K562 (cell line): ENCODE measurements around the gene NOTCH1. TPM values are rescaled to one million over a fixed set of nuclear protein-coding genes. Genes with fewer than 3 reads are reported as not detected.

Source experiments
- CBFA2T3 ChIP-seq: fragments of 450-650 bp; IDR thresholded peaks from 2 replicates; pipeline ENCODE4 v1.6.1; 2017
- CHD1 ChIP-seq: fragments of 200-600 bp; sonication (generic); IDR thresholded peaks from one replicate; pipeline ENCODE4 v1.6.1; 2012; ENCODE audit warnings: mild to moderate bottlenecking, moderate library complexity, low read length, inconsistent platforms
- CREBBP ChIP-seq: IDR thresholded peaks from one replicate; pipeline ENCODE4 v1.6.1; 2012; ENCODE audit warnings: low read depth, mild to moderate bottlenecking, control low read depth, inconsistent platforms, low read length
- HDAC3 ChIP-seq: fragments of 450-650 bp; IDR thresholded peaks from 2 replicates; pipeline ENCODE4 v1.6.1; 2018; ENCODE audit warnings: borderline replicate concordance, mild to moderate bottlenecking, moderate library complexity; ENCODE audit not compliant: partially characterized antibody
- HLTF ChIP-seq: fragments of 450-650 bp; IDR thresholded peaks from 2 replicates; pipeline ENCODE4 v1.6.1; 2016
- ID3 ChIP-seq, 2 experiments: fragments of 250-450 bp in 1 of 2; fragments of 450-650 bp in 1 of 2; sonication (Bioruptor Pico) in 1 of 2; IDR thresholded peaks; 2 replicates each; pipeline versions ENCODE4 v1.6.1 to v1.8.0; 2016 to 2021; ENCODE audit warnings: mild to moderate bottlenecking in 2 of 2, moderate library complexity in 2 of 2, missing compliant biosample characterization in 1 of 2, missing genetic modification characterization in 1 of 2
- NFXL1 ChIP-seq: fragments of 450-650 bp; formaldehyde crosslinking; IDR thresholded peaks from 2 replicates; pipeline ENCODE4 v1.4.0; 2021; ENCODE audit warnings: mild to moderate bottlenecking
- NR4A1 ChIP-seq, 2 experiments: fragments of 250-450 bp in 1 of 2; fragments of 450-650 bp in 1 of 2; sonication (Bioruptor Pico) in 1 of 2; IDR thresholded peaks; 2 replicates each; pipeline versions ENCODE4 v1.4.0 to v1.6.1; 2016 to 2020; ENCODE audit warnings: mild to moderate bottlenecking in 2 of 2, missing compliant biosample characterization in 1 of 2, missing genetic modification characterization in 1 of 2, moderate library complexity in 1 of 2
- PRMT5 ChIP-seq: sonication (generic); formaldehyde crosslinking; IDR thresholded peaks from 2 replicates; pipeline ENCODE4 v1.5.0; 2020; ENCODE audit warnings: missing genetic modification reagents
- SMAD4 ChIP-seq: fragments of 250-450 bp; sonication (Bioruptor Pico); conservative IDR thresholded peaks from 2 replicates; pipeline ENCODE4 v1.8.0; 2021; ENCODE audit warnings: inconsistent platforms, mild to moderate bottlenecking, moderate library complexity
- SMARCA4 ChIP-seq: fragments of 450-650 bp; IDR thresholded peaks from 2 replicates; pipeline ENCODE4 v1.6.1; 2016
- SMARCA5 ChIP-seq: fragments of 450-650 bp; IDR thresholded peaks from 2 replicates; pipeline ENCODE4 v1.6.1; 2016
- SREBF2 ChIP-seq: sonication (generic); formaldehyde crosslinking; IDR thresholded peaks from 2 replicates; pipeline ENCODE4 v1.4.0; 2020; ENCODE audit warnings: mild to moderate bottlenecking, missing genetic modification reagents
- ZKSCAN1 ChIP-seq: fragments of 150-350 bp; IDR thresholded peaks from 2 replicates; pipeline ENCODE4 v1.6.1; 2016; ENCODE audit warnings: low read depth, low read length
- ZNF589 ChIP-seq: fragments of 200-800 bp; sonication (Bioruptor generic); IDR thresholded peaks from 2 replicates; pipeline ENCODE4 v1.6.1; 2016; ENCODE audit warnings: low read depth, missing genetic modification characterization, missing compliant biosample characterization
- ZNF696 ChIP-seq: fragments of 250-450 bp; sonication (Bioruptor Pico); conservative IDR thresholded peaks from 2 replicates; pipeline ENCODE4 v1.4.0; 2020; ENCODE audit warnings: mild to moderate bottlenecking, moderate library complexity
- ZNF77 ChIP-seq: fragments of 250-450 bp; sonication (Bioruptor Pico); IDR thresholded peaks from 2 replicates; pipeline ENCODE4 v1.5.0; 2020
- ZNF830 ChIP-seq: fragments of 250-450 bp; sonication (Bioruptor Pico); IDR thresholded peaks from 2 replicates; pipeline ENCODE4 v1.5.0; 2021; ENCODE audit warnings: mild to moderate bottlenecking
- polyA plus RNA-seq, 8 experiments: library from polyadenylated mRNA; depleted of rRNA in 4 of 8; stranded (reverse) in 5 of 8; unstranded in 3 of 8; fragments of >200 nt; fragmentation: Nextera tagmentation in 2 of 8; fragmentation: Illumina TruSeq in 1 of 8; extraction: Ambion mirVana in 2 of 8; extraction: Trizol in 1 of 8; gene quantifications; 2 replicates each; pipeline versions ENCODE4 v1.2.1 to v1.2.3, GENCODE V29; 2011 to 2014; ENCODE audit warnings: inconsistent platforms in 1 of 8, missing spikeins in 1 of 8
- total RNA-seq, 7 experiments: library from RNA; depleted of rRNA in 6 of 7; stranded (reverse); fragments of >200 nt in 6 of 7; fragmentation: Illumina TruSeq in 2 of 7; extraction: Trizol in 2 of 7; gene quantifications; 2 replicates each; pipeline versions ENCODE4 v1.2.1 to v1.2.3, GENCODE V29; 2011 to 2021; ENCODE audit warnings: low replicate concordance in 1 of 7
- TF ChIP-seq, protein P1 (sequence below), 2 experiments: fragments of 450-650 bp; formaldehyde crosslinking in 1 of 2; IDR thresholded peaks; 2 replicates each; pipeline versions ENCODE4 v1.4.0 to v1.6.1; 2014 to 2020; ENCODE audit warnings: mild to moderate bottlenecking in 2 of 2, borderline replicate concordance in 1 of 2, low read depth in 1 of 2

The NOTCH1 gene
- total and polyA plus RNA-seq, 9 of the 15 experiments (the other 6 are each of a cell fraction or from before 2014, with no cell fraction given) = 0.03 to 31.4 (median 2.3) TPM

DNA sequence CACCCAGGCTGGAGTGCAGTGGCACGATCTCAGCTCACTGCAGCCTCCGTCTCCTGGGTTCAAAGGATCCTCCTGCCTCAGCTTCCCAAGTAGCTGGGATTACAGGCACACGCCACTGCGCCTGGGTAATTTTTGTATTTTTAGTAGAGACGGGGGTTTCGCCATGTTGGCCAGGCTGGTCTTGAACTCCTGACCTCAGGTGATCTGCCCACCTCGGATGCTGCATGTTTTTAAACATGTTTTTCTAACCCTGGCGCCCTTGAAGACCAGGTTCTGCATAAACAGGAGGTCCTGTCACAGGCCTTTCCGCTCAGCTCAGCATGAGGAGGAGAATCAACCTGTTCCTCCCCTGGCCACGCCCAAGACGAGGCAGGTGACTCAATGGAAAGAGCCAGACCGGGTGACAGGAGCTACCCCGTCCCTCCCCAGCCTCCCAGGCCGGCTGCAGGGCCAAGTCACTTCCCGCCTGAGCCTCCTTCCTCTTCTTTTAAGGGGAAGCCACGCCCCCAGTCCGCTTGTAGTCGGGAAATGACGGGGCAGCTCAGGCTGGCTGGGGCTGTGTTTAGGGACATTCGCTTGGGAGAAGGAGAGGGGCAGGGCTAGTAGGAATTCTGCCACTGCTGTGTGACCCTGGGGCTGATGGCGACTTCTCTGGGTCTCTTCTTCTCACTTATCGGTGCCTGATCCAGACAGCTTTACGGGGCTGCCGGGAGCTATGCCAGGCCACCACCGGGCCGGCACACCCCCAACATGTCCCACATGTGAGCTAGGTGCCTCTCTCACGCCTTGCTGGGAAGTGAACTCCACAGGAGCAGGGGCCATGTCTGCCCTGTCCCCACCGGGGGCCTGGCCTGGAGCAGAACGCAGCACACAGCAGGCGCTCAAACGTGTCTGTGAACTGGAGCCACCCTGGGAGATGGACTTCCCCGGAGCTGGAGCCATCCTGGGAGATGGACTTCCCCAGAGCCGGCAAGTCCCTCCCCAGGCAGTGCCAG, 6.1 kb downstream of the NOTCH1 start (continued):
- TF ChIP-seq ID3 (CRISPR knock-in tag; IDR thresholded peaks at IDR 0.05) (no peak), ID3 (tag; IDR thresholded peaks at IDR 0.05) (no peak), ZKSCAN1 (no peak), ZNF696 (CRISPR knock-in tag) (no peak), CHD1 (no peak), NR4A1 (CRISPR knock-in tag; IDR thresholded peaks at IDR 0.05) (no peak), NR4A1 (tag; IDR thresholded peaks at IDR 0.05) (no peak), NFXL1 (CRISPR knock-in tag) (no peak), PRMT5 (CRISPR knock-in tag) (no peak), ZNF77 (CRISPR knock-in tag) (no peak), SMAD4 (CRISPR knock-in tag) (no peak; the same call in 1 of the 2 replicates), HDAC3 (no peak), HLTF (no peak), SMARCA4 (no peak; the same call in 1 of the 2 replicates), CBFA2T3 (no peak), ZNF589 (CRISPR knock-in tag) (no peak), SREBF2 (CRISPR knock-in tag) (no peak), CREBBP (no peak), ZNF830 (no peak), SMARCA5 (peak; percentile 60; the same call in 1 of the 2 replicates)
- TF ChIP-seq, protein P1, sequence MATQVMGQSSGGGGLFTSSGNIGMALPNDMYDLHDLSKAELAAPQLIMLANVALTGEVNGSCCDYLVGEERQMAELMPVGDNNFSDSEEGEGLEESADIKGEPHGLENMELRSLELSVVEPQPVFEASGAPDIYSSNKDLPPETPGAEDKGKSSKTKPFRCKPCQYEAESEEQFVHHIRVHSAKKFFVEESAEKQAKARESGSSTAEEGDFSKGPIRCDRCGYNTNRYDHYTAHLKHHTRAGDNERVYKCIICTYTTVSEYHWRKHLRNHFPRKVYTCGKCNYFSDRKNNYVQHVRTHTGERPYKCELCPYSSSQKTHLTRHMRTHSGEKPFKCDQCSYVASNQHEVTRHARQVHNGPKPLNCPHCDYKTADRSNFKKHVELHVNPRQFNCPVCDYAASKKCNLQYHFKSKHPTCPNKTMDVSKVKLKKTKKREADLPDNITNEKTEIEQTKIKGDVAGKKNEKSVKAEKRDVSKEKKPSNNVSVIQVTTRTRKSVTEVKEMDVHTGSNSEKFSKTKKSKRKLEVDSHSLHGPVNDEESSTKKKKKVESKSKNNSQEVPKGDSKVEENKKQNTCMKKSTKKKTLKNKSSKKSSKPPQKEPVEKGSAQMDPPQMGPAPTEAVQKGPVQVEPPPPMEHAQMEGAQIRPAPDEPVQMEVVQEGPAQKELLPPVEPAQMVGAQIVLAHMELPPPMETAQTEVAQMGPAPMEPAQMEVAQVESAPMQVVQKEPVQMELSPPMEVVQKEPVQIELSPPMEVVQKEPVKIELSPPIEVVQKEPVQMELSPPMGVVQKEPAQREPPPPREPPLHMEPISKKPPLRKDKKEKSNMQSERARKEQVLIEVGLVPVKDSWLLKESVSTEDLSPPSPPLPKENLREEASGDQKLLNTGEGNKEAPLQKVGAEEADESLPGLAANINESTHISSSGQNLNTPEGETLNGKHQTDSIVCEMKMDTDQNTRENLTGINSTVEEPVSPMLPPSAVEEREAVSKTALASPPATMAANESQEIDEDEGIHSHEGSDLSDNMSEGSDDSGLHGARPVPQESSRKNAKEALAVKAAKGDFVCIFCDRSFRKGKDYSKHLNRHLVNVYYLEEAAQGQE (IDR thresholded peaks at IDR 0.05; ENCODE audit: borderline replicate concordance) = peak; percentile 66
- TF ChIP-seq, protein P1 (CRISPR knock-in tag; IDR thresholded peaks at IDR 0.05; ENCODE audit: low read depth) = no peak
